ENCODE results near the gene FAM151B. TPM values are rescaled to one million over a fixed set of nuclear protein-coding genes. Genes with fewer than 3 reads are reported as not detected.

Gene FAM151B
- total and polyA plus RNA-seq, 2 of the 8 experiments (the other 6 are each of a cell fraction or from before 2014, with no cell fraction given): 0.62 to 1.1 TPM

DNA sequence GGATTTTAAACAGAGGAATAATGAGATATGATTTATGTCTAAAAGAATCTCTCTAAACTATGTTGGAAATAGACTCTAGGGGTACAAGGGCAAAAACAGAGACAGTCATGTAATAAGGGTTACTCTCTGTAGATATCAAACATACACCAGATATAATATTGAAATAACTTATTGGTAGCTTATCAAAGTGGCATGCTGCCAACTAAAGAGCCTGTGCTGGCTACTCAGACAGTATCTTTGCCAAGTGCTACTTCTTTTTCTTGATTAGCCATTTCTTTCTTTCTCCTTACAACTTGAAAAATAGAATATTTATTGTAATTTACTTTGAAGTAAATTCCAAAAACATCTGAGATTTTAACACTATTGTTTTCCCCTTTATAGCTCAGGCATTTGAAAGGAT is 45.2 kb upstream of the FAM151B start:
- H3K23me2 ChIP-seq (ENCODE audit: low read depth, low read length): no peaks in the 10 kb centered on the region
- H2BK12ac ChIP-seq (ENCODE audit: low read depth, low read length): no peak overlapping the region
- ChIA-PET CTCF (ENCODE audit: partially characterized antibody) (interaction anchor here (0.6 to 0.9 kb wide), 4 partner anchors 14 to 126 kb away, joined by 3 to 4 read pairs (median 3); no protein-coding TSS in a partner anchor), POLR2A (ENCODE audit: partially characterized antibody) (no interaction called here)
- H2BK15ac ChIP-seq (ENCODE audit: low read length): no peak overlapping the region
- no peaks in the 10 kb centered on the region for H3K4me1 ChIP-seq (replicated peaks in 1 of 4; ENCODE audit: control insufficient read depth in 3 of 4, insufficient read depth in 4 of 4, low read length in 3 of 4)
- H4K8ac ChIP-seq (ENCODE audit: extremely low read depth, insufficient read depth, low read length): no peak overlapping the region
- H3K23ac ChIP-seq (ENCODE audit: insufficient read length): no peak overlapping the region
- H3K79me2 ChIP-seq (ENCODE audit: control insufficient read depth in 1 of 2, insufficient read depth in 2 of 2, low read length in 2 of 2): no peaks in the 10 kb centered on the region
- FAIRE-seq: no peak
- no peak overlapping the region for H2AK5ac ChIP-seq (ENCODE audit: low read depth, low read length)
- H3K36me3 ChIP-seq (ENCODE audit: control insufficient read depth in 2 of 4, insufficient read depth in 4 of 4, low read length in 3 of 4): peaks cover 0 to 28% (median 5%) of the 10 kb centered on the region in 4 experiments; a peak in 6 of 8 replicates
- H3K27ac ChIP-seq (ENCODE audit: low read depth, low read length): no peak overlapping the region
- no peaks in the 10 kb centered on the region for H4K20me1 ChIP-seq (replicated peaks in 1 of 2; ENCODE audit: control insufficient read depth in 1 of 2, insufficient read depth in 2 of 2, low read length in 2 of 2)
- no peak overlapping the region for H3K4me3 ChIP-seq (ENCODE audit: extremely low read depth in 1 of 4, insufficient read depth in 2 of 4, low read depth in 3 of 4, low read length in 4 of 4)
- no peak overlapping the region for H4K5ac ChIP-seq (ENCODE audit: insufficient read length, low read depth, low read length)
- no peaks in the 10 kb centered on the region for H3K27me3 ChIP-seq (replicated peaks in 1 of 4; ENCODE audit: control insufficient read depth in 3 of 4, extremely low read depth in 1 of 4, insufficient read depth in 3 of 4, low read length in 3 of 4)
- H3K14ac ChIP-seq (ENCODE audit: insufficient read length): no peak overlapping the region
- no peak overlapping the region for H3K4me2 ChIP-seq (ENCODE audit: insufficient read depth in 1 of 2, low read depth in 2 of 2, low read length in 2 of 2)
- H2BK5ac ChIP-seq (ENCODE audit: low read depth, low read length): no peak overlapping the region
- H3K9me3 ChIP-seq (ENCODE audit: insufficient read depth in 2 of 2, low read depth in 1 of 2, low read length in 1 of 2): no peaks in the 10 kb centered on the region
- H4K91ac ChIP-seq (replicated peaks; ENCODE audit: insufficient read length, low read length): no peak overlapping the region
- no peak for DNase-seq (ENCODE audit: low read depth in 1 of 2, low spot score in 2 of 2)
- no peak overlapping the region for H3K9ac ChIP-seq (replicated peaks in 1 of 4; ENCODE audit: extremely low read depth in 1 of 4, low read depth in 3 of 4, low read length in 3 of 4)
- H2AFZ ChIP-seq (ENCODE audit: low read length): no peak overlapping the region
- H2BK20ac ChIP-seq (ENCODE audit: low read length): no peak overlapping the region
- no peak overlapping the region for H3K4ac ChIP-seq (replicated peaks; ENCODE audit: insufficient read length, low read depth, low read length)
- no peak overlapping the region for H3K18ac ChIP-seq (ENCODE audit: extremely low read depth, low read length)
- H3K79me1 ChIP-seq (ENCODE audit: low read depth, low read length): no peaks in the 10 kb centered on the region
- no peak overlapping the region for H2BK120ac ChIP-seq (replicated peaks; ENCODE audit: low read depth, low read length)
- no peak overlapping the region for H3K56ac ChIP-seq (replicated peaks; ENCODE audit: insufficient read length, low read depth, low read length)
- TF ChIP-seq CBX5 (IDR thresholded peaks at IDR 0.05; ENCODE audit: low read depth, low read length): no peak
- no peak for TF ChIP-seq SUZ12 (IDR thresholded peaks at IDR 0.05; ENCODE audit: low read length)
- no peak for TF ChIP-seq TEAD4 (IDR thresholded peaks at IDR 0.05; ENCODE audit: low read depth, low read length)
- no peak for TF ChIP-seq TAF1 (IDR thresholded peaks at IDR 0.05; ENCODE audit: low read depth, low read length)
- TF ChIP-seq, protein P1, sequence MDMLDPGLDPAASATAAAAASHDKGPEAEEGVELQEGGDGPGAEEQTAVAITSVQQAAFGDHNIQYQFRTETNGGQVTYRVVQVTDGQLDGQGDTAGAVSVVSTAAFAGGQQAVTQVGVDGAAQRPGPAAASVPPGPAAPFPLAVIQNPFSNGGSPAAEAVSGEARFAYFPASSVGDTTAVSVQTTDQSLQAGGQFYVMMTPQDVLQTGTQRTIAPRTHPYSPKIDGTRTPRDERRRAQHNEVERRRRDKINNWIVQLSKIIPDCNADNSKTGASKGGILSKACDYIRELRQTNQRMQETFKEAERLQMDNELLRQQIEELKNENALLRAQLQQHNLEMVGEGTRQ (IDR thresholded peaks at IDR 0.05; ENCODE audit: low read length): no peak
